Measurements from ENCODE around the gene P3H2.

The P3H2 gene

GRCh38 chr3:190032923-190033322 lies 87.8 kb downstream of the P3H2 start:
- H3K4me3 ChIP-seq (ENCODE audit: low read depth, low read length), result no peak overlapping the region
- in situ Hi-C loops (cut with HindIII; ENCODE audit: low sequenced_read_pairs), result no loop called here
- no peak for DNase-seq (ENCODE audit: low read depth)
- no peak for TF ChIP-seq CTCF (IDR thresholded peaks at IDR 0.05; ENCODE audit: low read depth, low read length, missing control alignments)

GRCh38 chr3:190031887-190032752 lies 88.6 kb downstream of the P3H2 start:
- TF ChIP-seq CTCF (IDR thresholded peaks at IDR 0.05; ENCODE audit: low read depth, low read length, missing control alignments), result no peak
- DNase-seq (ENCODE audit: low read depth), result no peak
- in situ Hi-C loops (cut with HindIII; ENCODE audit: low sequenced_read_pairs), result no loop called here
- no peak overlapping the region for H3K4me3 ChIP-seq (ENCODE audit: low read depth, low read length)

GRCh38 chr3:190027116-190027515 lies 93.6 kb downstream of the P3H2 start:
- DNase-seq (ENCODE audit: low read depth), result no peak
- in situ Hi-C loops (cut with HindIII; ENCODE audit: low sequenced_read_pairs), result no loop called here
- no peak for TF ChIP-seq CTCF (IDR thresholded peaks at IDR 0.05; ENCODE audit: low read depth, low read length, missing control alignments)
- H3K4me3 ChIP-seq (ENCODE audit: low read depth, low read length), result no peak overlapping the region

GRCh38 chr3:190026154-190026553 lies 94.5 kb downstream of the P3H2 start:
- DNase-seq (ENCODE audit: low read depth), result no peak
- no peak for TF ChIP-seq CTCF (IDR thresholded peaks at IDR 0.05; ENCODE audit: low read depth, low read length, missing control alignments)
- H3K4me3 ChIP-seq (ENCODE audit: low read depth, low read length), result no peak overlapping the region
- in situ Hi-C loops (cut with HindIII; ENCODE audit: low sequenced_read_pairs), result no loop called here

DNA sequence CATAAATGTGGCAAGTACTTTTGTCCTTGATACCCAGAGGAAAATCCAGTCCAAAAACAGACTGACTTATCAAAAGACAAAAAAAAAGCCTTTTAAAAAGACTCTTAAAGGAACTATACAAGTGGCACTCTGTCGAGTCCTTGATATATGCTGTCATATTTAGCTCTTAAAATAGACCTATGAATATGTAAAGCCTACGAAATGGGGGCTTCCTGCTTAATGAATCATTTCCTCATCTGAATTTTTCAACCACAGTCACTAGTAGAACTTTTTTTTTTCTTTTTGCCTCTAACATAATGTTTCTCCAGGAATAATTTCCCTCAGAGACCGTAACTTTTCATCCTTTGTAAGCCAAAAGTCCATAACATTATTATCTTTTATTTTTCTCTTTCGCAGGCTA lies 95.8 kb downstream of the P3H2 start:
- no peak for DNase-seq (ENCODE audit: low read depth)
- no peak overlapping the region for H3K4me3 ChIP-seq (ENCODE audit: low read depth, low read length)
- TF ChIP-seq CTCF (IDR thresholded peaks at IDR 0.05; ENCODE audit: low read depth, low read length, missing control alignments), result no peak
- in situ Hi-C loops (cut with HindIII; ENCODE audit: low sequenced_read_pairs), result no loop called here

DNA sequence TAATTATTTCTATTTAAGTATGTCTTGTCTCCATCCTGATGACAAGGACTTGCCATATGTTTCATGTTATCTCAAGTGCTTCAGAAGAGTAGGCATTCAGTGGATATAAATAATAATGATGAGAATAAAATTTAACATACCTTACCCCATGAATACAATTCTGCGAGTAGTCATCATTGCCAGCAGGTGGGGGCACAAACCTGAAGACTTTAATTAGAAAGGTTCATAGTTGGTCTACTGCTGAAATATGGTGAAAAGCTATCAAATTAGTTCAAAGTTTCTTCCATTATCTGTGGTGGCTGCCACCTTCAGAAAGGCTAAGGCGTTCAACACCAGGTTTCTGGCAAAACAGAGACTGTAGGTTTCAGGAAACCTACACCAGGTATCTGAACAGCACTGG lies 100.9 kb downstream of the P3H2 start:
- TF ChIP-seq CTCF (IDR thresholded peaks at IDR 0.05; ENCODE audit: low read depth, low read length, missing control alignments), result no peak
- no peak for DNase-seq (ENCODE audit: low read depth)
- in situ Hi-C loops (cut with HindIII; ENCODE audit: low sequenced_read_pairs), result no loop called here
- no peak overlapping the region for H3K4me3 ChIP-seq (ENCODE audit: low read depth, low read length)
